GM23338 (cell line): Measurements from ENCODE around the gene NSD1. TPM values are rescaled to one million over a fixed set of nuclear protein-coding genes. Genes with fewer than 3 reads are reported as not detected.
A peak's percentile ranks its signal among the peaks of the same experiment; 100 is the strongest.

Experiments used
- ATAC-seq: fragments of 200-7000 bp; cut with Tn5 transposase; 3 replicates; pipeline ENCODE4 v1.9.1; 2020
- DNase-seq: peaks from one replicate; pipeline ENCODE4 v3.0.0-alpha.2; 2015; ENCODE audit warnings: low spot score
- H2AFZ ChIP-seq: fragments of 200-600 bp; sonication (generic); 2 replicates; pipeline ENCODE4 v1.8.0; 2016; ENCODE audit warnings: antibody characterized with exemption, mild to moderate bottlenecking, moderate library complexity
- H3F3A ChIP-seq: fragments of 200-600 bp; sonication (generic); replicated peaks from 2 replicates; pipeline ENCODE4 v1.8.0; 2017; ENCODE audit warnings: antibody characterized with exemption, mixed run types, low read depth
- H3K27ac ChIP-seq: fragments of 200-600 bp; sonication (generic); 2 replicates; pipeline ENCODE4 v1.6.1; 2016; ENCODE audit warnings: low read depth
- H3K27me3 ChIP-seq: fragments of 200-600 bp; sonication (generic); 2 replicates; pipeline ENCODE4 v1.8.0; 2016; ENCODE audit warnings: mild to moderate bottlenecking, mixed run types, moderate library complexity; ENCODE audit not compliant: insufficient read depth
- H3K36me3 ChIP-seq: fragments of 200-600 bp; sonication (generic); 2 replicates; pipeline ENCODE4 v1.8.0; 2016; ENCODE audit warnings: mild to moderate bottlenecking; ENCODE audit not compliant: insufficient read depth
- H3K4me1 ChIP-seq: fragments of 200-600 bp; sonication (generic); 2 replicates; pipeline ENCODE4 v1.8.0; 2016; ENCODE audit warnings: mild to moderate bottlenecking, moderate library complexity; ENCODE audit not compliant: insufficient read depth
- H3K4me2 ChIP-seq: fragments of 200-600 bp; sonication (generic); 2 replicates; pipeline ENCODE4 v1.7.1; 2017; ENCODE audit warnings: mixed run types
- H3K4me3 ChIP-seq: fragments of 200-600 bp; sonication (generic); 2 replicates; pipeline ENCODE4 v1.6.1; 2016; ENCODE audit warnings: mixed run types
- H3K79me2 ChIP-seq: fragments of 200-600 bp; sonication (generic); replicated peaks from 2 replicates; pipeline ENCODE4 v1.8.0; 2017; ENCODE audit warnings: mild to moderate bottlenecking; ENCODE audit not compliant: insufficient read depth
- H3K9me2 ChIP-seq: fragments of 200-600 bp; sonication (generic); 2 replicates; pipeline ENCODE4 v1.8.0; 2017; ENCODE audit not compliant: insufficient read depth
- H4K20me1 ChIP-seq: fragments of 200-600 bp; sonication (generic); replicated peaks from 2 replicates; pipeline ENCODE4 v1.8.0; 2017; ENCODE audit warnings: mild to moderate bottlenecking; ENCODE audit not compliant: insufficient read depth
- H3K27ac Mint-ChIP-seq: 2 replicates; pipeline ENCODE4 v1.8.0; 2020; ENCODE audit warnings: inconsistent platforms, mild to moderate bottlenecking, moderate library complexity, mixed read lengths
- H3K27me3 Mint-ChIP-seq: 3 replicates; pipeline ENCODE4 v1.8.0; 2022; ENCODE audit warnings: low read depth, mild to moderate bottlenecking, moderate library complexity, mixed read lengths, inconsistent platforms; ENCODE audit not compliant: insufficient read depth, poor library complexity
- H3K36me3 Mint-ChIP-seq: 3 replicates; pipeline ENCODE4 v1.8.0; 2021; ENCODE audit warnings: low read depth, mild to moderate bottlenecking, inconsistent platforms, moderate library complexity, mixed read lengths
- H3K4me1 Mint-ChIP-seq: 3 replicates; pipeline ENCODE4 v1.8.0; 2020; ENCODE audit warnings: mild to moderate bottlenecking, inconsistent platforms, mixed read lengths
- H3K4me3 Mint-ChIP-seq: 3 replicates; pipeline ENCODE4 v1.8.0; 2021; ENCODE audit warnings: moderate library complexity, mild to moderate bottlenecking, inconsistent platforms, mixed read lengths
- H3K9me3 Mint-ChIP-seq: 3 replicates; pipeline ENCODE4 v1.8.0; 2020; ENCODE audit warnings: moderate library complexity, mild to moderate bottlenecking, inconsistent platforms, mixed read lengths
- ZNF331 ChIP-seq: fragments of 250-450 bp; sonication (Bioruptor Pico); IDR thresholded peaks from 2 replicates; pipeline ENCODE4 v1.5.0; 2020; ENCODE audit warnings: low read depth, mild to moderate bottlenecking, moderate library complexity
- polyA plus RNA-seq: library from polyadenylated mRNA; unstranded; fragments of >200 nt; fragmentation: Nextera tagmentation; extraction: Ambion mirVana; gene quantifications from 2 replicates; pipeline ENCODE4 v1.2.1, GENCODE V29; 2016
- total RNA-seq: library from RNA; depleted of rRNA; stranded (reverse); fragments of >200 nt; shearing (Covaris generic); gene quantifications from 2 replicates; pipeline ENCODE4 v1.2.3, GENCODE V29; 2014
- TF ChIP-seq, protein P1 (sequence below): IDR thresholded peaks from 2 replicates; pipeline ENCODE4 v1.6.1; 2016; ENCODE audit warnings: antibody characterized with exemption

The NSD1 gene
- total and polyA plus RNA-seq, 2 experiments from 2014 or later, result 96.4 to 106 TPM

DNA sequence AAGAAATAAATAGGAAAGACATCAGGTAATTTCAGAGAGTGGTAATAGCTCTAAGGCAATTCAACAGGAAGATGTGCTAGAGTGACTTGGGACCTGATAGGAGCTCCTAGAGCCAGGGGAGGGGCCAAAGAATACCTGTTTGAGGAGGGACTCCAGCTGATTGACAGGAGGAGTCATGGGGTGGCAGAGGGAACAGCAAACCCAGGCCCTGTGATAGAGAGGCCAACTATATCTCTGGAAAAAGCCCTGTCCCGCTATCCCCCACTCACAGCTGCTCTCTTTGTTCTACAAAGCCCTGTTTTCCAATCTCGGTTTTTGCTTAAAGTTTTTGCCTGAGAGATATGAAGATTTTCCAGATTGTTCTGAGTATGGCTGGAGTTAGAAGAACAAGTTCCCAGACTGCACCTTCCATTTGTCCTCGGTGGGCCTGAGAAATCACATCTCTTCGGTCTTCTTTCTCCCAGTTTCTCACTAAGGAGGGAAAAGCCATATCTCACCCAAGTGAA is 9.0 kb upstream of the NSD1 start:
- H3K9me3 Mint-ChIP-seq, result no peaks in the 10 kb centered on the region
- H3K4me2 ChIP-seq, result no peak overlapping the region
- H3K27ac ChIP-seq, result no peak overlapping the region
- no peak overlapping the region for H3K27ac Mint-ChIP-seq
- peaks cover 5% of the 10 kb centered on the region; the same call in 1 of the 2 replicates for H3K9me2 ChIP-seq
- no peaks in the 10 kb centered on the region for H3K36me3 ChIP-seq
- no peaks in the 10 kb centered on the region; the same call in 1 of the 2 replicates for H3F3A ChIP-seq
- H2AFZ ChIP-seq, result peak overlapping the region; percentile 68; the same call in 1 of the 2 replicates
- DNase-seq (peak; percentile 95), ATAC-seq (peak; percentile 100)
- TF ChIP-seq, protein P1, sequence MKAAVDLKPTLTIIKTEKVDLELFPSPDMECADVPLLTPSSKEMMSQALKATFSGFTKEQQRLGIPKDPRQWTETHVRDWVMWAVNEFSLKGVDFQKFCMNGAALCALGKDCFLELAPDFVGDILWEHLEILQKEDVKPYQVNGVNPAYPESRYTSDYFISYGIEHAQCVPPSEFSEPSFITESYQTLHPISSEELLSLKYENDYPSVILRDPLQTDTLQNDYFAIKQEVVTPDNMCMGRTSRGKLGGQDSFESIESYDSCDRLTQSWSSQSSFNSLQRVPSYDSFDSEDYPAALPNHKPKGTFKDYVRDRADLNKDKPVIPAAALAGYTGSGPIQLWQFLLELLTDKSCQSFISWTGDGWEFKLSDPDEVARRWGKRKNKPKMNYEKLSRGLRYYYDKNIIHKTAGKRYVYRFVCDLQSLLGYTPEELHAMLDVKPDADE, result no peak
- no peak for TF ChIP-seq ZNF331 (CRISPR knock-in tag)
- H3K4me3 Mint-ChIP-seq, result no peak overlapping the region
- H3K4me3 ChIP-seq, result no peak overlapping the region
- no peaks in the 10 kb centered on the region for H3K79me2 ChIP-seq
- no peaks in the 10 kb centered on the region for H3K36me3 Mint-ChIP-seq
- H3K4me1 ChIP-seq, result no peaks in the 10 kb centered on the region
- H3K27me3 Mint-ChIP-seq, result peaks cover 8% of the 10 kb centered on the region
- H3K27me3 ChIP-seq, result no peaks in the 10 kb centered on the region
- no peaks in the 10 kb centered on the region for H4K20me1 ChIP-seq
- peaks cover 13% of the 10 kb centered on the region for H3K4me1 Mint-ChIP-seq

DNA sequence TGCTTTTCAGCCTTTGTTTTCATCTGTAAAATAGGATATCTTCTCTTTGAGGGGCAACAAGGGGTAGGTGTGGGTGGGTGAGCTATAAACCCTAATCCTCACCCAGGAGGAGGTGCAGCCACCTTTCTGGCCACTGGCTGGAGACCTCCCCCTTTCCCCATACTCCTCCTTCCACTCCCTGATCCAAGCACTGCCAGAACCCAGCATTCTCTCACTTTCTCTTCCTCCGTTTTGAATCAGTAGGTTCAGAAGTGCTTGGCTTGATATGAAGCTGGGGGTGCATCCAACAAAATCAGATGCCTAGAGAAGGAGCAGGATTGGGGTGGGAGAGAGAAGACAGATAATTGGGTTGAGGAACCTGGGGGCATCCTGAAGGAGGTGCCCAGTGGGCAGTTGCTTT is 6.8 kb upstream of the NSD1 start:
- Mint-ChIP-seq H3K4me3 (no peak overlapping the region), H3K4me1 (peaks cover 31% of the 10 kb centered on the region), H3K9me3 (no peaks in the 10 kb centered on the region), H3K27ac (no peak overlapping the region), H3K27me3 (peaks cover 21% of the 10 kb centered on the region), H3K36me3 (peaks cover 4% of the 10 kb centered on the region; the same call in 1 of the 3 replicates)
- no peak for ATAC-seq
- H3K4me2 ChIP-seq, result no peak overlapping the region
- peaks cover 12% of the 10 kb centered on the region for H3K79me2 ChIP-seq
- H3K36me3 ChIP-seq, result no peaks in the 10 kb centered on the region
- H3K4me1 ChIP-seq, result peaks cover 15% of the 10 kb centered on the region
- no peak overlapping the region for H2AFZ ChIP-seq
- no peak overlapping the region for H3K27ac ChIP-seq
- no peaks in the 10 kb centered on the region for H3K27me3 ChIP-seq
- H4K20me1 ChIP-seq, result no peaks in the 10 kb centered on the region
- no peak for TF ChIP-seq ZNF331 (CRISPR knock-in tag)
- peaks cover 5% of the 10 kb centered on the region; the same call in 1 of the 2 replicates for H3K9me2 ChIP-seq
- no peaks in the 10 kb centered on the region; the same call in 1 of the 2 replicates for H3F3A ChIP-seq
- DNase-seq, result no peak
- no peak overlapping the region for H3K4me3 ChIP-seq

DNA sequence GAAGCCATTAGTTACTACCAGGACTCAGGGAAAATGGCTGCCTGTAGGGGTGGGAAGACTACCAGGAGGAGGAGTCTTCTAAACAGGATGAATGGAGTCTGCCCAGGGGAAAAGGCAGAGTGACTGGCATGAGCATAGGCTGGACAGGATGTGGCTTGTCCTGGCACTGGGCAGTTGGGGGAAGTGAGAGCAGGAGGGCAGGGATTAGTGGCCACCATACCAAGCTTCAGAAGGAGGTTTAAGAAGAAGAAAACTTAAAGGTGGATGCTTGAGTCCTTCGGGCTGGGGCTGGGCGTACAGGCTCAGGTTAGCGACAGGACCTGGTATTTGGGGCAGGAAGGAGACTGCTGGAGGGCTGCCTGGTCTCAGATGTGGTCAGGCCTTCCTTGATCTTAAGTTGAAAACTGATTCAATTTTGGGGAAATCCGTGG is 5.0 kb upstream of the NSD1 start:
- H3K36me3 ChIP-seq, result no peaks in the 10 kb centered on the region
- H3F3A ChIP-seq, result no peaks in the 10 kb centered on the region; the same call in 1 of the 2 replicates
- H3K4me3 Mint-ChIP-seq, result no peak overlapping the region; the same call in 2 of the 3 replicates
- no peak overlapping the region for H2AFZ ChIP-seq
- H3K27me3 Mint-ChIP-seq, result peaks cover 20% of the 10 kb centered on the region
- H3K4me1 ChIP-seq, result peaks cover 15% of the 10 kb centered on the region
- no peaks in the 10 kb centered on the region; the same call in 1 of the 2 replicates for H3K9me2 ChIP-seq
- H3K27ac ChIP-seq, result no peak overlapping the region
- H3K4me3 ChIP-seq, result no peak overlapping the region
- ATAC-seq (no peak), DNase-seq (no peak)
- no peaks in the 10 kb centered on the region for H4K20me1 ChIP-seq
- no peaks in the 10 kb centered on the region for H3K27me3 ChIP-seq
- H3K9me3 Mint-ChIP-seq, result no peaks in the 10 kb centered on the region
- no peak overlapping the region for H3K27ac Mint-ChIP-seq
- peaks cover 4% of the 10 kb centered on the region; the same call in 1 of the 3 replicates for H3K36me3 Mint-ChIP-seq
- H3K4me2 ChIP-seq, result no peak overlapping the region
- peaks cover 31% of the 10 kb centered on the region for H3K4me1 Mint-ChIP-seq
- TF ChIP-seq, protein P1, result no peak
- peaks cover 13% of the 10 kb centered on the region for H3K79me2 ChIP-seq
